ENCODE data around the gene OSM. TPM values are rescaled to one million over a fixed set of nuclear protein-coding genes. Genes with fewer than 3 reads are reported as not detected.
"Not testable (repeated sequence)": the region's sequence is repeated elsewhere in the genome, so short reads cannot be mapped to it uniquely, and the experiment has no call there.

Gene OSM
- total RNA-seq, 1 donor from 2014 or later: 1.7 TPM

DNA sequence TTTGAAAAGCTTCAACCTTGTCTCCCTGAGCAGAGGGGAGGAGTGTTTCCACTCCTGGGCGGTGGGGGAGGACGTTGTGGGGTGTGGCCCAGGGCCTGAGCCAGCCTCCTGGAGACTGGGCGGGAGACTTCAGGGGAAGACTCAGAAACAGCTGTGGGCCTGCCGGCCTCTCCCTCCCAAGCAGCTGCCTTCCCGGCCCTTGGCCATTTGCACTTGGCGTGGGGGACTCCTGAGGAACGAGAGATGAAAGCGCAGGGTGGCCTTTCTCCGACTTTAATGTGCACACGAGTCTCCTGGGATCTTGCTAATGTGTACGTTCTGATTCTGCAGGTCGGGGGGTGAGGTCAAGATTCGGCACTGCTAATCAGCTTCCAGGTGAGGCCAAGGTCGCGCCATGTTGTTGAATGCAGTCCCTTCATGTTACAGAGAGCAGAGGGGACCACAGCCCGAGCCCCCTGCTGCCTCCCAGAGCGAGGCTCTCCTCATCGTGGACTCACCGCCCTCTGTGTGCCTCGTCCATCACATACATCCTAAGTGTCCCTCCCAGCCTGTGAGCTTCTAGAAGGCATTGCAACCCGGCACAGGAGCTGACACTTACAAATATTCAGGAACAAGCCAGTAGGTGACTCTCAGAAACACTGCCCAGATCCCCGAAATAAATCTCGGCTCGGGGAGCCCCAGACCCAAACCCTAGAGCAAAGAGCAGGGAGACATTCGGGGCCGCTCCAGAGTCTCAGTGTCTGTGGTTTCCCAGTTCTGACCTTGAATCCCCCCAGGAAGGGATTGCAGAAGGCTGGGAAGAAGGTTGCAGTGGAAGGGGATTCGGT is 27.8 kb downstream of the OSM start:
- ChIA-PET POLR2A (no interaction called here), CTCF (no interaction called here)
- DNase-seq (no peak), ATAC-seq (ENCODE audit: low read depth) (no peak)
- H3K27me3 Mint-ChIP-seq: no peaks in the 10 kb centered on the region
- intact Hi-C loops (cut with micrococcal nuclease): no loop called here
- H3K27ac Mint-ChIP-seq: no peak overlapping the region
- TF ChIP-seq, protein P1, sequence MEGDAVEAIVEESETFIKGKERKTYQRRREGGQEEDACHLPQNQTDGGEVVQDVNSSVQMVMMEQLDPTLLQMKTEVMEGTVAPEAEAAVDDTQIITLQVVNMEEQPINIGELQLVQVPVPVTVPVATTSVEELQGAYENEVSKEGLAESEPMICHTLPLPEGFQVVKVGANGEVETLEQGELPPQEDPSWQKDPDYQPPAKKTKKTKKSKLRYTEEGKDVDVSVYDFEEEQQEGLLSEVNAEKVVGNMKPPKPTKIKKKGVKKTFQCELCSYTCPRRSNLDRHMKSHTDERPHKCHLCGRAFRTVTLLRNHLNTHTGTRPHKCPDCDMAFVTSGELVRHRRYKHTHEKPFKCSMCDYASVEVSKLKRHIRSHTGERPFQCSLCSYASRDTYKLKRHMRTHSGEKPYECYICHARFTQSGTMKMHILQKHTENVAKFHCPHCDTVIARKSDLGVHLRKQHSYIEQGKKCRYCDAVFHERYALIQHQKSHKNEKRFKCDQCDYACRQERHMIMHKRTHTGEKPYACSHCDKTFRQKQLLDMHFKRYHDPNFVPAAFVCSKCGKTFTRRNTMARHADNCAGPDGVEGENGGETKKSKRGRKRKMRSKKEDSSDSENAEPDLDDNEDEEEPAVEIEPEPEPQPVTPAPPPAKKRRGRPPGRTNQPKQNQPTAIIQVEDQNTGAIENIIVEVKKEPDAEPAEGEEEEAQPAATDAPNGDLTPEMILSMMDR (IDR thresholded peaks at IDR 0.05): no peak
- H3K9me3 Mint-ChIP-seq: no peaks in the 10 kb centered on the region
- peaks cover 10% of the 10 kb centered on the region for H3K4me1 Mint-ChIP-seq
- H3K4me3 Mint-ChIP-seq: no peak overlapping the region
- H3K36me3 Mint-ChIP-seq (ENCODE audit: low read depth): no peaks in the 10 kb centered on the region

DNA sequence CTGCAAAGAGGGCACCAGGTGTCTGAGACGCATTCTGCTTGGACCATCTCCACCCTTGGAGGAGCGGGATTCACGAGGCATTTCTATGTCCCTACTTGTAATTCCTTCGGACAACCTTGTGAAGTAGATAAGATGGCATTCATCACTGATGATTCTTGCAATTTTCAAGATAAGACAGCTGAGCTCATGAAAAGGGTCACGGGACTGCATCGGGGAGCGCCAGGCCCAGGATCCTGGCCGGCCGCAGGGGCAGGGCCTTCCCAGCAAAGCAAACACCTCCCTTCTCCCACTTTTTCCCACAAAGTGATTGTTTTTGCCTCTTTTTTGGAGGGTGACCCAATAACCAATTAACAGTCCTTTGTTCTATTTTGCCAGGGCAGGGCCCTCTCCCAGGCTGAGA is 28.5 kb downstream of the OSM start:
- TF ChIP-seq, protein P1 (IDR thresholded peaks at IDR 0.05): no peak
- DNase-seq (no peak), ATAC-seq (ENCODE audit: low read depth) (no peak)
- H3K9me3 Mint-ChIP-seq: no peaks in the 10 kb centered on the region
- H3K4me3 Mint-ChIP-seq: no peak overlapping the region
- no peaks in the 10 kb centered on the region for H3K27me3 Mint-ChIP-seq
- H3K27ac Mint-ChIP-seq: no peak overlapping the region
- ChIA-PET POLR2A (no interaction called here), CTCF (no interaction called here)
- H3K36me3 Mint-ChIP-seq (ENCODE audit: low read depth): no peaks in the 10 kb centered on the region
- peaks cover 10% of the 10 kb centered on the region for H3K4me1 Mint-ChIP-seq
- intact Hi-C loops (cut with micrococcal nuclease): no loop called here

DNA sequence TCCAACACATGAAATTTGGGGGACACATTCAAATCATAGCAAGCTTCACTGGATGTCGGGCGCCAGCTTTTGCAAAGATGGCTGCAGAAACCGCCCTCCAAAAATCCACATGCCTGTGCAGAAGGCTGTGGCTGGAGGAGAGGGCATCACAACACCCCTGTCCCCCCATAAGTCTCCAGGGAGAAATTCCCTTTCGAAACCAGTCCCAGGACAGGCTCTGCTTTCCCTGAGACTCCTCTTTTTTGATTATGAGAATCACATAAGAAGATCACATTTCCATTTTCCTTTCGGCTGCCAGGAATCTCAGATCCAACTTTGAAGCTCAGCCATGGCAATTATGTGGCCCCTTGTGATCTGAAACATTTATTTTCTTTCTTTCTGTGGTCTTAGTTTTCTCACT is 29.8 kb downstream of the OSM start:
- TF ChIP-seq, protein P1 (IDR thresholded peaks at IDR 0.05): no peak
- intact Hi-C loops (cut with micrococcal nuclease): no loop called here
- Mint-ChIP-seq H3K9me3 (no peaks in the 10 kb centered on the region), H3K4me3 (no peak overlapping the region), H3K4me1 (peaks cover 10% of the 10 kb centered on the region), H3K27ac (no peak overlapping the region), H3K27me3 (peaks cover 5% of the 10 kb centered on the region), H3K36me3 (ENCODE audit: low read depth) (no peaks in the 10 kb centered on the region)
- no peak for ATAC-seq (ENCODE audit: low read depth)
- CTCF ChIA-PET: no interaction called here
- no peak for DNase-seq
- POLR2A ChIA-PET: no interaction called here

- CTCF ChIA-PET: no interaction called here
- H3K36me3 Mint-ChIP-seq (ENCODE audit: low read depth): no peaks in the 10 kb centered on the region
- ATAC-seq (ENCODE audit: low read depth) (no peak), DNase-seq (no peak)
- intact Hi-C loops (cut with micrococcal nuclease): no loop called here
- TF ChIP-seq, protein P1 (IDR thresholded peaks at IDR 0.05): no peak
- H3K4me1 Mint-ChIP-seq: peaks cover 3% of the 10 kb centered on the region
- H3K4me3 Mint-ChIP-seq: no peak overlapping the region
- no peak overlapping the region for H3K27ac Mint-ChIP-seq
- POLR2A ChIA-PET: no interaction called here
- peaks cover 6% of the 10 kb centered on the region for H3K27me3 Mint-ChIP-seq
- no peaks in the 10 kb centered on the region for H3K9me3 Mint-ChIP-seq
Measured at GRCh38 chr22:30235687-30236170, 30.9 kb downstream of the OSM start.

GRCh38 chr22:30234786-30235470 is 31.7 kb downstream of the OSM start:
- intact Hi-C loops (cut with micrococcal nuclease): no loop called here
- TF ChIP-seq, protein P1 (IDR thresholded peaks at IDR 0.05): no peak
- Mint-ChIP-seq H3K36me3 (ENCODE audit: low read depth) (no peaks in the 10 kb centered on the region), H3K27ac (no peak overlapping the region), H3K27me3 (peaks cover 6% of the 10 kb centered on the region), H3K4me3 (no peak overlapping the region), H3K4me1 (no peaks in the 10 kb centered on the region), H3K9me3 (no peaks in the 10 kb centered on the region)
- CTCF ChIA-PET: no interaction called here
- POLR2A ChIA-PET: no interaction called here
- no peak for DNase-seq
- ATAC-seq (ENCODE audit: low read depth): no peak

DNA sequence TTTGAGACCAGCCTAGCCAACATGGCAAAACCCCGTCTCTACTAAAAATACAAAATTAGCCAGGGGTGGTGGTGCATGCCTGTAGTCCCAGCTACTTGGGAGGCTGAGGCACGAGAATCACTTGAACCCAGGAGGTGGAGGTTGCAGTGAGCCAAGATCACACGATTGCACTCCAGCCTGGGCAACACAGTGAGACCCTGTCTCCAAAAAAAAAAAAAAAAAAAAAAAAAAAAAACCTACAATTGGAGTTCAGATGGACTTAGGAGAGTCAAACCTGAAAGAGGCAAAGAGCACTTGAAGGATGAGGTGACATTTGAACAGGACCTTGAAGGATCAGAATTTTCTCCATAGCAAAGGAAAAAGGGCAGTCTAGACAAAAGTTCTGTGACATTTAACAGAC is 32.3 kb downstream of the OSM start:
- H3K4me3 Mint-ChIP-seq; H3K9me3 Mint-ChIP-seq; DNase-seq; POLR2A ChIA-PET; ATAC-seq (ENCODE audit: low read depth); H3K4me1 Mint-ChIP-seq; H3K27ac Mint-ChIP-seq; H3K36me3 Mint-ChIP-seq (ENCODE audit: low read depth); CTCF ChIA-PET; intact Hi-C loops (cut with micrococcal nuclease); H3K27me3 Mint-ChIP-seq: not testable (repeated sequence)
